PC-9 (cell line): ENCODE results near the gene SMIM34.

ENCODE experiments used
- EZH2 ChIP-seq: fragments of 200-600 bp; sonication (generic); IDR thresholded peaks from 2 replicates; pipeline ENCODE4 v1.8.0; 2017; ENCODE audit warnings: antibody characterized with exemption, low read depth
- TF ChIP-seq, protein P1 (sequence below): fragments of 200-600 bp; sonication (generic); conservative IDR thresholded peaks from 2 replicates; pipeline ENCODE4 v1.6.1; 2017; ENCODE audit warnings: mixed run types, antibody characterized with exemption, mild to moderate bottlenecking, moderate library complexity

DNA sequence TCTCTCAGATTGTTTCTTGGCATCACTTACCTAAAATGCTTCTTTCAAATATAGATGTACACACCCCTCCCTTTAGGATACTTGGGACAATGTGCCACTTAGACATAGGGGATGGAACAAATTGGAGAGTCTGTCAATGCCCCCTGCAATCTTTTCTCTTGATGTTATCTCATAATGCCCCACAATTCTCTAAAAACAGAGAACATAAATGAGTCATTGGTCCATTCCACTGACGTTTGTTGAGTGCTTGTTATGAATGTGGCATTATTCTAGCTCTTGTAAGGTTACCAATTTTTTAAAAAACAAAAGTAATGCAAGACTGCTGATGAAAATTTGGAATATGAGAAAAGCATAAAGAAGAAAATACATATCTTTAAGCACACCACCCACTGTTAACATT is 54.0 kb downstream of the SMIM34 start:
- TF ChIP-seq EZH2: no peak
- TF ChIP-seq, protein P1, sequence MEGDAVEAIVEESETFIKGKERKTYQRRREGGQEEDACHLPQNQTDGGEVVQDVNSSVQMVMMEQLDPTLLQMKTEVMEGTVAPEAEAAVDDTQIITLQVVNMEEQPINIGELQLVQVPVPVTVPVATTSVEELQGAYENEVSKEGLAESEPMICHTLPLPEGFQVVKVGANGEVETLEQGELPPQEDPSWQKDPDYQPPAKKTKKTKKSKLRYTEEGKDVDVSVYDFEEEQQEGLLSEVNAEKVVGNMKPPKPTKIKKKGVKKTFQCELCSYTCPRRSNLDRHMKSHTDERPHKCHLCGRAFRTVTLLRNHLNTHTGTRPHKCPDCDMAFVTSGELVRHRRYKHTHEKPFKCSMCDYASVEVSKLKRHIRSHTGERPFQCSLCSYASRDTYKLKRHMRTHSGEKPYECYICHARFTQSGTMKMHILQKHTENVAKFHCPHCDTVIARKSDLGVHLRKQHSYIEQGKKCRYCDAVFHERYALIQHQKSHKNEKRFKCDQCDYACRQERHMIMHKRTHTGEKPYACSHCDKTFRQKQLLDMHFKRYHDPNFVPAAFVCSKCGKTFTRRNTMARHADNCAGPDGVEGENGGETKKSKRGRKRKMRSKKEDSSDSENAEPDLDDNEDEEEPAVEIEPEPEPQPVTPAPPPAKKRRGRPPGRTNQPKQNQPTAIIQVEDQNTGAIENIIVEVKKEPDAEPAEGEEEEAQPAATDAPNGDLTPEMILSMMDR: no peak
